Colon (tissue), 2 donors: ENCODE measurements around the gene PACRG.

Experiments
- FAIRE-seq: peaks from 2 replicates; lab custom pipeline; 2012; peaks lifted over from hg19 to GRCh38; lab: Jason Lieb, UNC
- donor health status: control.
- donor health status: control.

The PACRG gene

DNA sequence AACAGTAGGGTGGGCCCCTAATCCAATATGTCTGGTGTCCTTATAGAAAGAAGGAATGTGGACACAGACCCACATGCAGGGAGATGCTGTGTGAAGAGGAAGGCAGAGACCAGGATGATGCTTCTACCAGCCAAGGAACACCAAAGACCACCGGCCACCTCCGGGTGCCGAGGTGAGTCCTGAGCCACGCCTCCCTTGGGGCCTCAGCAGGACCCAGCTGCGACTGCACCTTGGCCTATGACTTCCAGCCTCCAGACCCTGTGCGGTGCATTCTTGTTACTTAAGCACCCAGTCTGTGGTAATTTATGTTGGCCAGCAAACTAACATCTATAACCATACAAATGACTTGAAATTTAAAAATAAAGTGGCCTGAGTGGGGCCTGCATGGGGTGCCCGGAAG lies 607.3 kb downstream of the PACRG start:
- FAIRE-seq, result no peak

- FAIRE-seq, result no peak
Observed at GRCh38 chr6:163335671-163336545, 608.1 kb downstream of the PACRG start.

DNA sequence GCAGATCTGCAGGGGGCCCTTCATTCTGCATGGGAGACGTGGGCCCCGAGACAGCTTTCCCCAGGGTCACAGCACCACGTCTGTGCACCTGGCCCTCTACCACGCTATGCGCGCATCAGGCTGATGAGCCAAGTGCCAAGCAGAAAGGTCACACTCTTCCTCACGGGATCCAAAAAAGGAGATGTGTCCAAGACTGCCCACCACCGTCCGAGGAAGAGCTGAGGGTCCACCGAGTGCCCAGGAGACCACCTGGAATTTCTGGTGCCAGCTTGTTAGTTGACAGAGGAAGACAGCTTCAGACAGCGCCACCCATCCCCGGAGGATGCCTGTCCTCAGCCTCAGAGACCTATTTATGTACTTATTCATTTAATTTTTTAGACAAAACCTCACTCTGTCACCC lies 609.2 kb downstream of the PACRG start:
- no peak for FAIRE-seq

DNA sequence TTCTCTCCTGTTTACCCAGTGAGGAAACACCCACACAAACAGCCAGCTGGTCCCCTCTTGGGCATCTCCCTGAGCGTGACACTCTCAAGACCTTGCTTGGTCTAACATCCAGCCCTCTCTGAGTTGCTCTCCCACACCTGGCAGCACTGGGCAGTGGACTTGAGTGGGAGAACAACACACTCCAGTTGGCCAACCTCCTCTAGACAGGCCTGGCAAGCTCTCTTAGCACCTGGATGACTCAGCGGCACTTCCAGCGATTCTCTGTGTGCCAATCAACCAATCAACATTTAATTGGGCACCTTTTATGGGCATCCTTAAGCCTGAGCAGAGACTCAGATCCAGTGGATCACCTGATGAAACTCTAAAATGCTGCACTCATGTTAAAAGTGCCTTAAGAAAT lies 610.2 kb downstream of the PACRG start:
- FAIRE-seq, result no peak

GRCh38 chr6:163338671-163339405 lies 611.1 kb downstream of the PACRG start:
- FAIRE-seq, result no peak

- FAIRE-seq, result no peak
Observed at GRCh38 chr6:163339466-163339865, 611.7 kb downstream of the PACRG start.

GRCh38 chr6:163340201-163340887 lies 612.6 kb downstream of the PACRG start:
- FAIRE-seq, result no peak

DNA sequence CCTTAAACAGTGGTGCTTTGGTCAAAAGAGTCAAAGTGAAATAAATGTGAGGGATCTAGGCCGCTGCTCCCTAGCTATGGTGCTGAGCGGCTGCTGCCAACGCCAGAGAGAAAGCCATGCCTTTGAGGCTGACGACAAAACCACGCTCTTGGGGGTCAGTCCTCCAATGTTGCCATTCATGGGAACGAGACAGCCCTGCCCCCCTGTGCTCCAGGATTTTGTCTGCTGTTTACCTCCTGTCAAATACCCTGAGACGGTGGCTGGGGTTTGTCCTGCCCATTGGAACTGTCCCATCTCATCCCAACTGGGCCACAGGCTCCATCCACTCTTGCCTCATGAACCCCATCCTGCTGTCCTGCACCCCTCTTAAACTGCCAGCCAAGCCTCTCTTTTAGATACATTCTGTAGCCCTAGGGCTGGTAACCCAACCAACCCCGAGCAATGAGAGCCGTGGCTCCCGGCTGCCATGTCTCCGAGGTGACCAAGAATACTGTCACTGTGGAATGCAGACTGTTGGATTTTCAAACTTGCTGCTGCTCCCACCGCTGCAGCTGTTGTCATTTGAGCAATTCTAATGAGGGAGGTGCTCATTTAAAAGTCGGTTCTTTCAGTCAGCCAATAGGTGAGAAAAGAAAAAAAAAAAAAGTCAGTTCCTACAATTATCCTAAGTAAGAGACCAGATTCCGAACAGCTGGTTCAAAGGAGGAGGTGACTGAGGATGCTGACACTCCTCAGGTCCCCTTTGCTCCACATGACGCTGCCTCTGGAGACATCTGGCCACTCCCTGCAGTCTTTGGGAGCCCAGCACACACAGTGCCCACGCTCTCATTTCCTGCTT lies 613.7 kb downstream of the PACRG start:
- no peak for FAIRE-seq

DNA sequence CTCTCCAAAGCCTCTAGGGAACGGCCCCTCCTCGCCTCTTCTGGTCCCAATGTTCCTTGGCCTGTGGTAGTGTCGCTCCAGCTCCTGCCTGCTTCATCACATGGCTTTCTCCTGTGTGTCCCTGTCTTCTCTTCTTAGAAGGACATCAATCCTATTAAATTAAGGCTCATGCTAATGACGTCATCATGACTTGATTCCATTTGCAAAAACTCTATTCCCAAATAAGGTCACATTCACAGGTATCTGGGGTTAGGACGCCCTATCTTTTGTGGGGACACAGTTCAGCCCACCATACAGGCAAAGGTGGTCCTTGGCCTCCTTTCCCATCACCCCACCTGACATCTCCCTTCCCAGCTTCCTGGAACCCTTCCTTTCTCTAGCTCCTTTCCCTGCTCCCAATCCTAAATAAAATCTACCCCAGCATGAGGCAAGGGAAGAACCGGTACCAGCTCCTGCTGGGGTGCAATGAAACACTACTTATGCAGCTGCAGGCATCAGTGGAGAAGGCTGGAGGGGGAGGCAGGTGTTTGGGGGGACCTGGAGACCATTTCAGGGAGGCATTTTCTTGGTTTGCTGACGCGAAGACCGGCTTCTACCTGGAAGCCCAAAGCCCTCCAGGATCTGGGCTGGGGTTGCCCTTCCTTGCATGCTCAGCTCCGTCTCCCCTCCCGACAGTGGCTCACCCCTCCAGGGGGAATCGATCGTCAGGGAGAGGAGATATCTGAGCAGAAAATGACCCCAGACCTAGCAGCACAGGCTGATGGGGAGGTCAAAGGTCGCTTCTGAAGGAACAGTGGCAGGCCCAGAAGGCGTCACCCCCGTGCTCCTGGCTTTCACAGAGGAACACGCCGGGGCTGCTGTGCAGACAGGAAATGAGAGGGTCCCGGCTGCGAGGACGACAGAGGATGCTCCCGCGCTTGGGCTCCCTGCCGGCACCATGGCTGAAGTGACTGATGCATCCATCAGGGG lies 615.1 kb downstream of the PACRG start:
- no peak for FAIRE-seq

- FAIRE-seq, result no peak
Observed at GRCh38 chr6:163343609-163344008, 615.8 kb downstream of the PACRG start.

DNA sequence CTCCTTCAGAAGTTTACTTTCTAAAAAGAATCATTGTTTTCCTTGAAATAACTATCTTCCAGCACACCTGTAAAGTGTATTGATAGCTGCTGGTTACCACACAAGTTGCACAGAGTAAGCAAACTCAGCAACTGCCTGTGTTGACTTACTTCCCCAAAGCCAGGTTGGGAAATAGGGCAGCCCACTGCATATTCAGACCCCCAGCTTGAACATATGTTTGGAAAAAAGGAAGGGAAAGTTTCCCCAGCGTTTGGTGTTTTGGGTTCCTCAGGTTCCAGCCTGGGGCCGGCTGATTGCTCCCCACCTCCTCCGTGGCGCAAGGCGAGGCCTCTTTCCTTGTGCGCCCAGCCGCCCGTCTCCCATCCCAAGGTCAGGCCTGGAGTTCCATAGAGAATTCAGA lies 616.6 kb downstream of the PACRG start:
- FAIRE-seq, result no peak

DNA sequence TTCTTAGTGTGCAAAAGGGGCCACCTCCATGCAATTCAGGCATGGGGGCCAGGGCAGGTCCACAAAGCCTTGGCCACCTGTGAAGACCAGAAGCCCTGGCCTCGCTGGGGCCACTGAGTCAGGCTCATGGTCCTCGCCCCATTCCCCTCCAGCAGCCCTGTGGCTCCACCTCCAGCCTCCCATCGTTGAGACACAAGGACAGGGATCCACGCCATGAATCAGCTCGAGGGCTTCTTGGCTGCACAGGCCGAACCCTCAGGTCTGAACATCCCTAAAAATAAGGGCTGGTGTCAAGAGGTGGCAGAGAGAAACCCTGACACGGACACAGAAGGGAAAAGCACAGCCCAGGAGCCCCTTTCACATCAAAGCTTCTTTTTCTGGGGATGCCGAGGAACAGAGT lies 618.2 kb downstream of the PACRG start:
- no peak for FAIRE-seq

DNA sequence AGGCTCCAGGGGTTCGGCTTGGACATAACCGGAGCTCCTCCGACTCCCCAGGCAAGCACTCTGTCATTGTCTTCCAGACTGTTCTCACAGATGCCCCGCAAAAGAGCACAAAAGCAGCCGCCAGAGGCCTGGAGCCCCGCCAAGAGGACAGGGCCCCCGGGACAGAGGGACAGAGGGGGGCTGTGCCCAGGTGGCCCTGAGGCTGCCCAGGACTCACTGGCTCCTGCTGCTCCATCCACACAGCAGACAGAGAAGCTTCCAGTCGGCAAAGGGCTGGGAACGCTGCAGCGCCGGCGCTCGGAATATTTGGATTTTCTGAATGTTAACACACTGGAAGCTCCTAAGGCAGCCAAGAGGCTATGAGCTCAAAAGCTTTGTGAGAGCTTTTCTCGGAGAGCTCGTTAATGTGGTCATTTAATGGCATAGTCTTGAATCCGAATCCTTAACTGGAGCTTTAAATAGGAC lies 618.8 kb downstream of the PACRG start:
- FAIRE-seq, result no peak

GRCh38 chr6:163347021-163347446 lies 619.3 kb downstream of the PACRG start:
- no peak for FAIRE-seq

- FAIRE-seq, result no peak
Observed at GRCh38 chr6:163348789-163349680, 621.3 kb downstream of the PACRG start.

DNA sequence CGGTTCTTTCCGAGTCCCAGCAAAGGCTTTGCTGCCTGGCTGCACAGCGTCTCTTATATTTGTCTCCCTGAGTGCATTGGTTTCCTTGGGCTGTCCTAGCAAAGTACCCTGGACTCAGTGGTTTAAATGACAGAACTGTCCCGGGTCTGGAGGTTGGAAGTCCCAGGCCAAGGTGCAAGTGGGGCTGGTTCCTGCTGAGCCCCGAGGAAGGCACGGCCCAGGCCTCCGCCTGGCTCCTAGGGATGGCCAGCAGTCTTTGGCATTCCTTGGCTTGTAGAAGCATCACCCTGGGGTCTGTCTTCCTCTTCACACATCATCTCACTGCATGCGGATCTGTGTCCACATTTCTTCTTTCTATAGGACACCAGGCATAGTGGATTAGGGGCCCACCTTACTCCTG lies 621.9 kb downstream of the PACRG start:
- no peak for FAIRE-seq

DNA sequence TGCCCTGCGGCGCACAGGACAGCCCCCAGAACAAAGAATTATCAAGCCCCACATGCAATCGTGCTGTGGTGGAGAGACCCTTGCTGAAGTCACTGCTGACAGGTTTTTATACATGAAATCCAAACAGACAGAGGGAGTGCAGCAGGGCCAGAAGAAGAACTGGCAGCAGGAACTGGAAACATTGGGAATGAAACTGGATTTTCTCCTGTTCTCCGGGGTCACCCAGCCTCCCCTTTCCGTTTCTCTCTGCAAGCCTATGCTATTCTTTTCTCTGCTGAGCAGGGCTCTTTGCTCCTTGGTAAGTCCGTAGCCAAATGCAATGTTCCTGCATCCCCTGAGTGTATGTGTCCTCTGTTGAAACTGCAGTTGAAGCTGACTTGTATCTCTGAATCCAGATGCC lies 623.2 kb downstream of the PACRG start:
- no peak for FAIRE-seq

GRCh38 chr6:163352011-163352685 lies 624.4 kb downstream of the PACRG start:
- no peak for FAIRE-seq

DNA sequence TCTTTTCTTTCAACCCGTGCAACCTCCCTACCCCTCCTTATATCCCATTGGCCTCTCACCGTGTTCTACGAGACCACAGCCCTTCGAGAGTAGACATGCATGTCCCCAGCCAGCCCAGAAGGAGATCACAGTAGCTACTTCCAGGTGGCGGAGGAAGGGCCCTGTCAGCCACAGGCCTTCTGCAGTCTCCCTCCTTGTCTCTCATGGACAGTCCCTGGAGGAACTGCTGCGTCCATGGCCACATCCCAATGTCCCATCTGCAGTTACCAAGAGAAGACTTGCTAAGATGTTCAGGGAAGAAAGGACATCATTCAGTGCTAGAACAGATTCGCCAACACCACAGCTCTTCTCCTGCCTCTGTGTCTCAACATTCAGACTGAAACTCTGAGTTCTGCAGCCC lies 625.2 kb downstream of the PACRG start:
- no peak for FAIRE-seq
